GM19099 (cell line): ENCODE data around the gene UNK.
A peak's percentile ranks its signal among the peaks of the same experiment; 100 is the strongest.

Experiments
- POLR2A ChIP-seq: IDR thresholded peaks from 3 replicates; pipeline ENCODE4 v1.6.1; 2011; ENCODE audit warnings: low read depth; ENCODE audit not compliant: insufficient read length; ENCODE audit errors: extremely low read depth

Gene UNK

GRCh38 chr17:75763269-75763607 is 21.4 kb upstream of the UNK start:
- no peak for TF ChIP-seq POLR2A

GRCh38 chr17:75763613-75764416 is 20.8 kb upstream of the UNK start:
- TF ChIP-seq POLR2A = no peak

DNA sequence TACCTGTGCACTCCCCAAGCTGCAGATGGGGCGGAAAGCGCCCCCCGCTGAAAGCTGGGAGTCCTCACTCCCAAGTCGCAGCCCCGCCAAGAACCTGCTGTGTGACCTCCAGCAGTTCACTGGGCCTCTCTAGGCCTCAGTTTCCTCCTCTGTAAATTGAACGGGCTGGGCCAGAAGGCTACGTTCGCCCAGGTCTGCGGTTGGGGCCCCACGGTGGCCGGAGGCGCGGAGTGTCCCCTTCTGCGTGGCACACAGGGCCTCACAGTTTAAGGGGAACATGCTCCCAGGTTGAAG is 20.2 kb upstream of the UNK start:
- TF ChIP-seq POLR2A = no peak

DNA sequence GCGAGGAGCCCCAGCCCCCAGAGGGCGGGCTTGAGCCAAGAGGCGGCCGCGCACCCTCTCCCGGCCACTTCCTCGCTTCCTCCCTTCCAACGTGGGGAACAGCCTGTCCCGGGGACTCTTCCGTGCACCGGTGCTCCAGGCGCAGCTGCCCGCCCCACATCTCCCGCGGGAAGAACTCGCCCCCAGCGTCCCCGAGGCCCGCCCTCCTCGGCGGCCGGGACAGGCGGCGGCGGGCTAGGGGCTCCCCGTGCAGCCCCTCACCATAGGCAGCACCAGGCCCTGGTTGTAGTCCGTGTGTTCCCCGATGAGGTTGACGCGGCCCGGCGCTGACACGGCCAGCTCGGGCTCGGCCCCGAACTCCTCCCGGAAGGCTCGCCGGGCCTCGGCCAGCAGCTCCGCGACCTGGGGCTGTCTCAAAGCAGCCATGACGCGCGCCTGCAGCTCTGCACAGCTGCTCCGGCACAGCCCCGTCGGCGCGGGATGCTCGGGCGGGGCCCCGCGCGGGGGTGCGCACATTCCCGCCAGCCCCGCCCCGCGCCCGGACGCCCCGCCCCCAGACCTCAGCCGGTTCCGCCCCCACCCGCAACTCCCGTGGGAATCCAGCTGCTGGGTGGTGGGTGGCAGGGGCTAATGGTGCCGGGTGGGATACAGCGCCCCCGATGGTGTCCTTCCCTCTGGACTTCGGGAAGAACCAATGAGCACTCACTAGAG is 19.7 kb upstream of the UNK start, which contains the start of gene GALK1:
Gene GALK1, minus strand, starts transcription at position 482 of the 711 bp plus-strand sequence. Its CDS starts 56 bp downstream, at position 426.
- peak; percentile 58 for TF ChIP-seq POLR2A

GRCh38 chr17:75765981-75766380 is 18.6 kb upstream of the UNK start:
- TF ChIP-seq POLR2A = no peak

DNA sequence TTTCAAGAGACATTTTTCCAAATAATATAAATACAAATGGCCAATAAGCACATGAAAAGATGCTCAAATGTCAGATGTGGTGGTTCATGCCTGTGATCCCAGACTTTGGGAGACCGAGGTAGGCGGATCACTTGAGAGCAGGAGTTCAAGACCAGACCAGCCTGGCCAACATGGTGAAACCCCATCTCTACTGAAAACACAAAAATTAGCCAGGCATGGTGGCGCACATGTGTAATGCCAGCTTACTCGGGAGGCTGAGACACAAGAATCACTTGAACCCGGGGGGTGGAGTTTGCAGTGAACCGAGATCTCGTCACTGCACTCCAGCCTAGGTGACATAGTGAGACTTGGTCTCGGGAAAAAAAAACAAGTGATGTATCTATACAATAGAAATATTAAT is 16.7 kb upstream of the UNK start:
- no peak for TF ChIP-seq POLR2A

DNA sequence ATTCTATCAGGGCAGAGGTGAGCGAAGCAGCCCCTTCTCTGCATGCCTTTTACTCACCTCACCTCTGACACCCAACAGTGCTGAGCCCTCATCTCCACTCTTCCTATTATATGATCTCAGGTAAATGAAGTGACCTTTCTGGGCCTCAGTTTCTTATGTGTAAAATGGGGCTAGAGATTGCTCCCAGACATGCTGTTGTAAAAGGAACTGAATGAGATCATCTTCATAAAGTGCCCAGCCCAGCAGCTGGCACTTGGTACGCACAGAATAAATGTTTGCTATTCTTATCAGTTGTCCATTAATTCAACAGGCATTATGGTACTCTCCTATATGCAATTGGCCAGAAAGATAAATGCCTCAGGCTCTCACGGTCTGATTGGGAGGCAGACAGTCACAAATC is 15.1 kb upstream of the UNK start:
- no peak for TF ChIP-seq POLR2A

- no peak for TF ChIP-seq POLR2A
Measured at GRCh38 chr17:75771334-75772281, 13.0 kb upstream of the UNK start.

GRCh38 chr17:75773121-75773807 is 11.3 kb upstream of the UNK start:
- no peak for TF ChIP-seq POLR2A

- TF ChIP-seq POLR2A = peak; percentile 17
Measured at GRCh38 chr17:75773808-75774470, 10.7 kb upstream of the UNK start.

DNA sequence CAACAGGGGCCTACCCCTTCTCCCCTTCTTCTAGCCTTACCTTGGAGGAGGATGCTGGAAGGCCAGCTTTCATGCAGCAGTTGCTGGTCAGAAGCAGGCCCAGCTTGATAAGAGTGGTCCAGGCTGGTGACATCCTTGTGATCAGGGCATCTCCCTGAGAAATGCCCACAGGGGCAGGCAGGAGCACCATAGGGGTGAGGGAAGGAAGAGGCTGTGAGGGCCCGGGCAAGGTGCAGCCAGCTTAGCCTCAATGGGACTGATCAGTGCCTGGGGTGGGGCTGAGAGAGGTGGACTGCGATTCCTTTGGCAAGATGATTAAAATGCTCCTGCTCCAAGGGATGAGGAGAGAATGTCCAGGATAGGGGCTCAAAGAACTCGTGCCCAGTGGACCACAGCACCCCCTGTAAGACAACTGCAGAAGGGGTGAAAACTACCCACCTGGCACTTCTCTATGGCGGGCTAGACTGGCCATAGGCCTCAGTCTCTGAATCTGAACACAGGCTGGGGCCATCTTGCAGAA is 10.1 kb upstream of the UNK start:
- no peak for TF ChIP-seq POLR2A

DNA sequence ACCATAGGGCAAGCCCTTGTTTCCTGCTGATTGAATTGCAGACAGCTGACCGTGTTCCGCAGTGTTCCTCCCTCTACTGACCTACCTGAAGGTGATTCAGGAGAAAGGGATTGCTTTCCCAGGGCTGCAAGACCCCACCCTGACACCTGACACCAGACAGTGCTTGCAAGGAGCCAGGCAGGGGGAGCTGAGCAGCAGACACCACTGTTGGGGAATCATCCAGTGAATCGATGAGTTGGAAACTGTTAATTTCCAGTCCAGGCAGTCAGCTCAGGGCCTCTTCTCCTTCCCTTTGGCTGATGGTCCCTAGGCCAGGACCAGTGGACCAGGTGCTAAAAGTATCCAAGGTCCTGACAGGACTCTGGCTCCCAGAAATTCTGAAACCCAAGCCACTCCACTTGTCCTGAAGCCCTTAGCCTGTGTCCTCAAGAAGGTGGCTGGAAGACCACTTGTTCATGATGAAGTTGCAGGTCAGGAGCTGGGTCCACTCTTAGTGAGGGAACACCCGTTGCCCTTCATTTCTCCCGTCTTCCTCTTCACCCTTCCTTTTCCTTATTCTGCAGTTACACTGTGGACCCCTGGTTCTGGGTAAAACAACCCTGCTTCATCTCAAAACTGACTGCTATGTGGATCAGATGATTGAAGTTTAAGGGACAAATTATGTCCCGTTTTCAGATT is 9.5 kb upstream of the UNK start:
- TF ChIP-seq POLR2A = no peak
